Inferior parietal cortex (tissue), 1 donor: Measurements from ENCODE around the gene BCAT1.
"Not testable (repeated sequence)": the region's sequence is repeated elsewhere in the genome, so short reads cannot be mapped to it uniquely, and the experiment has no call there.

Experiments
- DNase-seq: peaks from one replicate; pipeline ENCODE4 v3.0.0-alpha.2; 2016; ENCODE audit errors: extremely low spot score

Gene BCAT1

DNA sequence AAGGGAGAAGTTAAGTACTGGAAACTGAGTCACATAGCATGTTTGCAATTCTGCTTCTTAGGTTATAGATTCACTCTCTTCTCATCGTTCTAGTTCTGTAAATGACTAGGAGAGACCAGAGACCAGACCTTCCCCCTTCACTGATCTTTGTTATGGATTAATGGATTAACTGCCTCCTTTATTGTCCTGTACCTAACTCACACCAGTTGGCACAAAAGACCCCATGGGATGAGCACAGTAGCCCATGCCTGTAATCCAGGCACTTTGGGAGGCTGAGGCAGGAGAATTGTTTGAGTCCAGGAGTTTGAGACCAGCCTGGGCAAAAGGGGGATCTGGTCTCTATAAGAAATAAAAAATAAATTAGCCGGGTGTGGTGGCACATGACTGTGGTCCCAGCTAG is 20.8 kb downstream of the BCAT1 start:
- no peak for DNase-seq

DNA sequence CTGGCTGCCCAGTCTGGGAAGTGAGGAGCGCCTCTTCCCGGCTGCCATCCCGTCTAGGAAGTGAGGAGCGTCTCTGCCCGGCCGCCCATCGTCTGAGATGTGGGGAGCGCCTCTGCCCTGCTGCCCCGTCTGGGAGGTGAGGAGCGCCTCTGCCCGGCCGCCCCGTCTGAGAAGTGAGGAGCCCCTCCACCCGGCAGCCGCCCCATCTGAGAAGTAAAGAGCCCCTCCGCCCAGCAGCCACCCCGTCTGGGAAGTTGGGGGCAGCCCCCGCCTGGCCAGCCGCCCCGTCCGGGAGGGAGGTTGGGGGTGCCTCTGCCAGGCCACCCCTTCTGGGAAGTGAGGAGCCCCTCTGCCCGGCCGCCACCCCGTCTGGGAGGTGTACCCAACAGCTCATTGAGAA is 22.8 kb downstream of the BCAT1 start:
- DNase-seq, result not testable (repeated sequence)

GRCh38 chr12:24922090-24922489 is 26.8 kb downstream of the BCAT1 start:
- no peak for DNase-seq

- no peak for DNase-seq
These were observed 27.5 kb downstream of the BCAT1 start for GRCh38 chr12:24921251-24922038.

DNA sequence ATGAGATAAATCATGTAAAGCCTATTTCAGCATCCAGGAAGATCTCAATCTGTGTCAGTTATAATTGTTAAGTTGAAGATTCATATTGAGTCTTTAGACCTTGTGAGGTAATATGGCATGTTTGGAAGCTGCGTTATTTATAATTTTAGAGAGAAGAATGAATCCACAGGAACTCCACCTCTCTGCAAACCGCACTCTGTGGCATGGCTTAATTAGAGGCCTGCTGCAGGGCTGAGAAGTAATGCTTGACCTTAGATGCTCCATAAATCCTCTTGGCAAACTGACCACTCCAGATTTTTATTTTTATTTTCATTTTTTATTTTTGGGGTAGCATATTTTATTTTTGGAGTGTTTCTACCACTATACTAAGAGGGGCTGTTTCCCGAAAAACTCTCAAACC is 28.8 kb downstream of the BCAT1 start:
- no peak for DNase-seq

DNA sequence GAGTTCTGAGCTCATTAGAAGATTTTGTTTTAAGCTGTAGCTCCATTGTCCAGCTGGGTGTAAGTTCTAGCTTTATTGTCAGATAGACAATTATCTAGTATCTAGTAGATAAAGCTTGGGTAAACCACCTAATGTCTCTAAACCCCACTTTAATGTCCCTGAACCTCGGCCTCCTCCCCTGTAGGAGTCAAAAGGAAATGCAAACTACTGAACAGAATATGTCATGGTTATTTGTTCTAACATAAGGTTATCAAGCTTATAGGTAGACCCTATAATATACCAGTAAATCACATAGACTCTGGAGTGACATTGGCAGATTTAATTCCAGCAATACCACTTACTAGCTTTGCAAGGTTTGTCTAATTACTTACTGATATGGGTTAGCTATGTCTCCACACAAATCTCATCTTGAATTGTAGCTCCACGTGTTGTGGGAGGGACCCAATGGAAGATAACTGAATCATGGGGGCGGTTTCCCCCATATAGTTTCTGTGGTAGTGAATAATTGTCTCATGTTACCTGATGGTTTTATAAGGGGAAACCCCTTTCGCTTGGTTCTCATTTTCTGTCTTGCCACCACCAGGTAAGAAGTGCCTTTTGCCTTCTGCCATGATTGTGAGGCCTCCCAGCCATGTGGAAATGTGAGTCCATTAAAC is 29.4 kb downstream of the BCAT1 start:
- DNase-seq, result no peak

DNA sequence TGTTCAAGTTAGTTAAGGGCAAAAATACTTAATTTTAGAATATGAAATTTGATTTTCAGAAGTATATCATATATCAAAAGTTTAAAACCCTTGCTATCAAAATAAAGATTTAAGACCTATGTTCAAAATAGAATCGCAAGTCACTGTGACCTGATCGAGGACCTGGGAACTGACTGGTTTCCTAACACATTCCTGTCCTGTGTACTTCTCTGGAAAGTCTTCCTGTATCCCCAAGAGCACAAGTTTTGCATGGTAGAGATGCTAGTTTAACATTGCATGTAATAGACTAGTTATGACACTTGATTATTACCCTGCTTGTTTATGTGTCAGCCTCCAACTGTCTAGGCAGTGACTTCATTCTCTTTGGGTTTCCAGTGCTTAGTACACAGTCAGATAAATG is 30.3 kb downstream of the BCAT1 start:
- DNase-seq, result no peak

DNA sequence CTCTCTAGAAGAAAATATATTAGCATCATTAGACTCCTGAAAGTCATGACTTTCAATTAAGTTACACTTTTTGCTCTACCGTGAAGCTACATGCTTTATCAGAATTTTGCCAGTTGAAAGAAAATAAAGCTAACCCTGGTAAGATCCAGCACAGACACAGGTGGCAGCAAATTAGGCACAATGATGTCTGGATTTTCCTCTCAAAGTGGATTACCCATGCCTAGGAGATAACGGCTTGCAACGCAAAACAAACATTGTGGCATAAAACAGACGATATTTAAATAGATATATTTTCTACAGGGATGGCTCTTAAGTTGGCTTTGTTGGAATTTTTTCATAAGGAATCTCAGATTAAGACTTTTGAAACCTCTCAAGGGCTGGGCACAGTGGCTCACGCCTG is 33.4 kb downstream of the BCAT1 start:
- no peak for DNase-seq

GRCh38 chr12:24913953-24914352 is 34.9 kb downstream of the BCAT1 start:
- DNase-seq, result no peak

- DNase-seq, result no peak
These were observed 35.8 kb downstream of the BCAT1 start for GRCh38 chr12:24913130-24913529.

- DNase-seq, result no peak
These were observed 37.6 kb downstream of the BCAT1 start for GRCh38 chr12:24911271-24911791.

GRCh38 chr12:24910192-24910591 is 38.7 kb downstream of the BCAT1 start:
- not testable (repeated sequence) for DNase-seq

- DNase-seq, result no peak
These were observed 39.2 kb downstream of the BCAT1 start for GRCh38 chr12:24909667-24910066.

GRCh38 chr12:24907464-24907863 is 41.4 kb downstream of the BCAT1 start:
- no peak for DNase-seq

- no peak for DNase-seq
These were observed 42.8 kb downstream of the BCAT1 start for GRCh38 chr12:24906141-24906540.

DNA sequence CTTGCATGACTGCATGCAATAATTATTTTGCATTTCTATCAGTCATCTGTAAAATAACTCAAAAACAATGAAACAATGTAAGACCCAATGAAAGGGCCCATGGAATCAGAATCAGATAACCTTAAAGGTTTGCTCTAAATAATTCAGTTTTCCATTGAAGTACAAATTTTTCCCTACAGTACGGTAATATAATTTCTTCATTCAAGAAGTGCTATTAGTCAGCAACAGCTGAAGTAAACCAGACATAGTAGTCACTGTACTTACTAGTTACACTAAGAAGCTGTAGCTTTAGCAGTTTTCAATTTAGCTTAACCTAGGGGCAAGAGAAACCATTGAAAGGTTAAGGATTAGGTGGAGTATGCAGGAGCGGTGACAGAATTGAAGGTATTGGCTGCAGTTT is 43.5 kb downstream of the BCAT1 start:
- no peak for DNase-seq

DNA sequence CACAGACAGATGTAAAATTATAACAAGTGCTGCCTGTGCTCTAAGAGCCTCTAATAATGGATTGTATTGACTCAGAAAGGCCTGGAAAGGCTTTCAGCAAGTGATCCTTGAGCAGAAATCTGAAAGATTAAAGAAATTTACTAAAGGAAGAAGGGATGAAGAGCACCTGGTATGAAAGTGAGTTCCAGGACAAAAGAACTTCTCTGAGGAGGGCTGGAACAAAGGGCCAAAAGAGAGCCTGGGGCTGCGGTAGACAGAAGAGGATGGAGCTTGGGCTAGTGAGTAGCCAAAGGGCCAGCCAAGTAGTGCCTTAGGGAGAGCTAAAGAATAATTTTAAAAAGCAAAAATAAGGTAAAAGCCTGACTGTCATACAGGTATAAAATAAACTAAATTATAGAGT is 44.0 kb downstream of the BCAT1 start:
- no peak for DNase-seq

DNA sequence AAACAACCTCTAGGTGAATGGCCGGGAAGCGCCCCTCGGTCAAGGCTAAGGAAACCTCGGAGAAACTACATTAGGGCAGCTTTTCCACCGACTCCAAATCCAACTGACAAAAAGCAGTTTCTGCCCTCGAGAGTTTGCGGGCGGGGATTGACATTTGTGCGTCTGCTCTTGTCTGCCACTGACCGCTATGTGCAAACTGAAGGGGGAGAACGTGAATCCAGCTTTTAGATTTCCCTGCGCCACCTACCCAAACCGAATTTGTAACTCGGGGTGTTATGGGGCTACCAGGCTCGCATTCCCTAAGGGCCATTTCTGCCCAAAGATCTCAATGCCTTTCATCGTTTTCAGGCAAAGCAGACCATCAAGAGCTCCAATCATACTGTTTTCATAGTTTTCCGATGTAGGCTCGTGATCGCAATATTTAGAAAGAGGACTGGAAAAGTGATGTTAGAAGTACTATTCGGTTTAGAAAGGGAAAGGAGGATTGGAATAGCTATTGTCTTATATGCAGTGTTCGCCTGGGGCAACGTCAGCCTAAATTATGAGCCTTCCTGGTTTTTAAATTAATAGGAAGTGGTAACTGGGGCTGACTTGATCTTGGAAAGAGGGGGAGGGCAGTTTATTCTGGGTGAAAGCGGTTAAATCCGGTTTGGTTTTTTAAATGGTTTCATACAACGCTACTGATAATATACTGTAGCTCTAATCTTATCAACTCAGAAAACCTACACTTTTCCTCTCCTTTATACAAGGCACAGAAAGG is 45.4 kb downstream of the BCAT1 start:
- peak; percentile 57 for DNase-seq

DNA sequence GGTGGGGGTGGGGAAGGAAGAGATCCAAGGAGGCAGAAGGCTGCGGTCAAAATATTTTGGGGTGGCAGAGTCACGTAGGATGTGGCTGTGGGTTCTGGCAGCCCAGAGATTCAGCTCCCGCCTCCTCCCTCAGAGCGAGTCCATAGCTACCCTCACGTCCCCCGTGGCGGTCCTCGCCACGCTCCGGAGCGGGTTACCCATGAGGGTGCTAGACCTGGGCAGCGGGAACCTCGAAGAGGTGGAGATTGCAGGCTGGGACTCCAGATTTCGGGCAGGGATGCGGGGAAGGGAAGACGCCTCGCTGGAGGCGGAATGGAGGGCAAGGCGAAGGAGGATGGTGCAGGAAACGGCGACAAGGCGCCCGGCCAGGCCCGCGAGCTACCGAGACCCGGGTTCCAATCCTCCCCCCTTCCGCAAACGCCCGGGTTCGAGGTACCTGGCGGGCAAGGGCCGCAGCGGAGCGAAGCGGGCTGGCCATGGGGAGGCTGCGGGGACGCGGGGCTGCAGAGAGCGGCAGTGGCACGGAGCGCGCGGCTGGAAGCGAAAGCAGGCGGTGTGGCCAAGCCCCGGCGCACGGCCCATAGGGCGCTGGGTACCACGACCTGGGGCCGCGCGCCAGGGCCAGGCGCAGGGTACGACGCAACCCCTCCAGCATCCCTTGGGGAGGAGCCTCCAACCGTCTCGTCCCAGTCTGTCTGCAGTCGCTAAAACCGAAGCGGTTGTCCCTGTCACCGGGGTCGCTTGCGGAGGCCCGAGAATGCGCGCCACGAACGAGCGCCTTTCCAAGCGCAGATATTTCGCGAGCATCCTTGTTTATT is 46.2 kb downstream of the BCAT1 start:
- peak; percentile 58 for DNase-seq

DNA sequence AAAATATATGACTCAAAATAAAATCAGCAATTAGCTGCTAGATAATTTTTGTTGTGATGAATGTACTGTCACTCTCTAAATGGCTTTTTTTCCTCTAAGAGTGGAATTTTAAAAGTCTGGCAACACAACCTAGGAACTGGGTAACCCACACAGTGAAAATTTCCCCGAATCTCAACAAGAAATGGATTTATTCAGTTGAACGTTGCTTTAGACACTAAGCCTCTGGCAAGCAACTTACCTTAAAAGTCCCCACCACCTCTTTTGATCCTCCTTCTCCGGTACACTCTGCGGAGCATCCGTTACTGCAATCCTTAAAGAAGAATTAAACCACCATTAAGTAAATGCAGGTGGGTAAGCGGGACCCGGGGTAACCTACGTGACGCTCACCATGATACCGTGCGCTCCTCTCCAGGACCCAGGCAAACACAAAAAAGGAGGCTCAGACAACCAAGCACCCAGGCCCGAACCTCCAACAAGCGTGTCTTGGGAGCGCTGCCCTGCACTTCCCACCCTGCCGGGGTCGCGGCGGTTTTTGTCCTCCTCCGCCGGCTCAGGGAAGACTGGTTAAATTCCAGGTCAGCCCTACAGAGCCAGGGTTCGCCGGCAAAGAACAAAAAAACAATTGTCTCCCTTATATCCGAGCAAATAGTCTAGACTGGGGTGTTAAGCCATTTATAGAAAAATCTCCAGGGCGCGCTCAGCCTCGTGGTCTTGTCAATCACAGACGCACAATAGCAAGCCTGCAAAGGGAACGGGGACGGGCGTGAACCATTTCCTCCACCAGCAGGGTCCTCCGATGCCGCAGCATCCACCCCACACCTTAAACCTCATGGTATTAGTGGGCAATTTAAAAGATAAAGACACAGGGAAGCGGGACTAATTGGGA is 47.1 kb downstream of the BCAT1 start:
- DNase-seq, result peak; percentile 66

- DNase-seq, result no peak
These were observed 48.7 kb downstream of the BCAT1 start for GRCh38 chr12:24900196-24900595.
